Activated T-cell treated with anti-CD3 and anti-CD28 coated beads, Interleukin-2, amount 50 U/mL, for 4 hours (primary cell): ENCODE measurements around the gene NEURL4. TPM values are rescaled to one million over a fixed set of nuclear protein-coding genes. Genes with fewer than 3 reads are reported as not detected.
A peak's percentile ranks its signal among the peaks of the same experiment; 100 is the strongest.
"Not testable (repeated sequence)": the region's sequence is repeated elsewhere in the genome, so short reads cannot be mapped to it uniquely, and the experiment has no call there.

Source experiments
- ATAC-seq, 2 donors: fragments of 200-7000 bp; cut with Tn5 transposase; one replicate each; pipeline ENCODE4 v1.10.0; 2021
- DNase-seq: peaks from one replicate; pipeline ENCODE4 v3.0.0-alpha.2; 2020
- H3K27me3 Mint-ChIP-seq: one replicate; pipeline ENCODE4 v1.8.0; 2021; ENCODE audit warnings: low read depth, mixed read lengths
- H3K36me3 Mint-ChIP-seq: one replicate; pipeline ENCODE4 v1.8.0; 2022; ENCODE audit warnings: mixed read lengths; ENCODE audit not compliant: insufficient read depth
- H3K4me1 Mint-ChIP-seq: one replicate; pipeline ENCODE4 v1.8.0; 2021; ENCODE audit warnings: low read depth, mixed read lengths
- H3K4me3 Mint-ChIP-seq: one replicate; pipeline ENCODE4 v1.8.0; 2021; ENCODE audit warnings: mild to moderate bottlenecking, moderate library complexity, mixed read lengths
- H3K9me3 Mint-ChIP-seq: one replicate; pipeline ENCODE4 v1.8.0; 2021; ENCODE audit warnings: mixed read lengths
- total RNA-seq, 3 donors: library from RNA; stranded (reverse); gene quantifications; one replicate each; pipeline ENCODE4 v1.2.1, GENCODE V29; 2021

NEURL4 gene
- total RNA-seq, 3 donors from 2014 or later, result 73.1 to 88.0 (median 82.4) TPM

- H3K4me1 Mint-ChIP-seq, result peaks cover 54% of the 10 kb centered on the region
- not testable (repeated sequence) for H3K27me3 Mint-ChIP-seq, ATAC-seq, H3K9me3 Mint-ChIP-seq, H3K36me3 Mint-ChIP-seq, DNase-seq
- H3K4me3 Mint-ChIP-seq, result peak overlapping the region; percentile 89
These were observed 6.6 kb upstream of the NEURL4 start for GRCh38 chr17:7335765-7336164.

- no peaks in the 10 kb centered on the region for H3K27me3 Mint-ChIP-seq
- DNase-seq (no peak), ATAC-seq (no peak)
- H3K9me3 Mint-ChIP-seq, result no peaks in the 10 kb centered on the region
- H3K4me3 Mint-ChIP-seq, result peak overlapping the region; percentile 89
- H3K4me1 Mint-ChIP-seq, result peaks cover 55% of the 10 kb centered on the region
- peaks cover 5% of the 10 kb centered on the region for H3K36me3 Mint-ChIP-seq
These were observed 5.9 kb upstream of the NEURL4 start for GRCh38 chr17:7334938-7335538.

GRCh38 chr17:7332600-7333069 is 3.5 kb upstream of the NEURL4 start:
- H3K4me3 Mint-ChIP-seq, result peak overlapping the region; percentile 45
- H3K9me3 Mint-ChIP-seq, DNase-seq, H3K27me3 Mint-ChIP-seq, ATAC-seq, H3K36me3 Mint-ChIP-seq: not testable (repeated sequence)
- peaks cover 62% of the 10 kb centered on the region for H3K4me1 Mint-ChIP-seq

- Mint-ChIP-seq H3K4me3 (no peak overlapping the region), H3K4me1 (peaks cover 58% of the 10 kb centered on the region), H3K9me3 (no peaks in the 10 kb centered on the region), H3K27me3 (no peaks in the 10 kb centered on the region), H3K36me3 (no peaks in the 10 kb centered on the region)
- ATAC-seq (no peak), DNase-seq (no peak)
These were observed 3.0 kb upstream of the NEURL4 start for GRCh38 chr17:7332111-7332510.

GRCh38 chr17:7330638-7331015 is 1.5 kb upstream of the NEURL4 start:
- Mint-ChIP-seq H3K4me3 (peak overlapping the region; percentile 38), H3K9me3 (no peaks in the 10 kb centered on the region), H3K27me3 (no peaks in the 10 kb centered on the region), H3K36me3 (no peaks in the 10 kb centered on the region), H3K4me1 (peaks cover 49% of the 10 kb centered on the region)
- no peak for DNase-seq
- no peak for ATAC-seq

GRCh38 chr17:7329997-7330637 is 982 bp upstream of the NEURL4 start:
- Mint-ChIP-seq H3K27me3 (no peaks in the 10 kb centered on the region), H3K36me3 (no peaks in the 10 kb centered on the region), H3K4me3 (peak overlapping the region; percentile 98), H3K9me3 (no peaks in the 10 kb centered on the region), H3K4me1 (peaks cover 44% of the 10 kb centered on the region)
- peak; percentile 70 for DNase-seq
- ATAC-seq, result peak; percentile 76 to 77

GRCh38 chr17:7329374-7329996 is 350 bp upstream of the NEURL4 start:
- Mint-ChIP-seq H3K27me3 (no peaks in the 10 kb centered on the region), H3K4me3 (peak overlapping the region; percentile 98), H3K36me3 (peaks cover 3% of the 10 kb centered on the region), H3K9me3 (no peaks in the 10 kb centered on the region), H3K4me1 (peaks cover 38% of the 10 kb centered on the region)
- peak; percentile 93 for DNase-seq
- ATAC-seq, result peak; percentile 65 to 72

- H3K36me3 Mint-ChIP-seq, result peaks cover 13% of the 10 kb centered on the region
- peaks cover 38% of the 10 kb centered on the region for H3K4me1 Mint-ChIP-seq
- DNase-seq (no peak), ATAC-seq (no peak)
- H3K27me3 Mint-ChIP-seq, result no peaks in the 10 kb centered on the region
- no peaks in the 10 kb centered on the region for H3K9me3 Mint-ChIP-seq
- H3K4me3 Mint-ChIP-seq, result peak overlapping the region; percentile 98
These were observed 1.1 kb downstream of the NEURL4 start for GRCh38 chr17:7328009-7328408.

- ATAC-seq (no peak), DNase-seq (no peak)
- no peaks in the 10 kb centered on the region for H3K9me3 Mint-ChIP-seq
- no peaks in the 10 kb centered on the region for H3K27me3 Mint-ChIP-seq
- H3K4me1 Mint-ChIP-seq, result peaks cover 35% of the 10 kb centered on the region
- peak overlapping the region; percentile 98 for H3K4me3 Mint-ChIP-seq
- H3K36me3 Mint-ChIP-seq, result peaks cover 15% of the 10 kb centered on the region
These were observed 1.6 kb downstream of the NEURL4 start for GRCh38 chr17:7327501-7327900.

GRCh38 chr17:7327056-7327455 is 2.1 kb downstream of the NEURL4 start:
- ATAC-seq, result no peak
- Mint-ChIP-seq H3K4me1 (peaks cover 30% of the 10 kb centered on the region), H3K9me3 (no peaks in the 10 kb centered on the region), H3K36me3 (peaks cover 15% of the 10 kb centered on the region), H3K27me3 (no peaks in the 10 kb centered on the region), H3K4me3 (no peak overlapping the region)
- DNase-seq, result no peak

GRCh38 chr17:7326186-7326585 is 2.9 kb downstream of the NEURL4 start:
- peaks cover 18% of the 10 kb centered on the region for H3K36me3 Mint-ChIP-seq
- DNase-seq, result no peak
- H3K4me3 Mint-ChIP-seq, result no peak overlapping the region
- H3K27me3 Mint-ChIP-seq, result no peaks in the 10 kb centered on the region
- H3K4me1 Mint-ChIP-seq, result peaks cover 30% of the 10 kb centered on the region
- no peak for ATAC-seq
- no peaks in the 10 kb centered on the region for H3K9me3 Mint-ChIP-seq

GRCh38 chr17:7325031-7325528 is 4.1 kb downstream of the NEURL4 start:
- no peak for ATAC-seq
- DNase-seq, result no peak
- Mint-ChIP-seq H3K4me3 (no peak overlapping the region), H3K36me3 (peaks cover 21% of the 10 kb centered on the region), H3K27me3 (no peaks in the 10 kb centered on the region), H3K4me1 (peaks cover 24% of the 10 kb centered on the region), H3K9me3 (no peaks in the 10 kb centered on the region)

GRCh38 chr17:7324438-7324779 is 4.7 kb downstream of the NEURL4 start:
- no peaks in the 10 kb centered on the region for H3K9me3 Mint-ChIP-seq
- no peaks in the 10 kb centered on the region for H3K27me3 Mint-ChIP-seq

GRCh38 chr17:7323731-7324437 is 5.3 kb downstream of the NEURL4 start:
- DNase-seq (peak; percentile 67), ATAC-seq (peak; percentile 42 to 49)
- H3K9me3 Mint-ChIP-seq, result no peaks in the 10 kb centered on the region
- H3K4me3 Mint-ChIP-seq, result no peak overlapping the region
- peaks cover 18% of the 10 kb centered on the region for H3K4me1 Mint-ChIP-seq
- peaks cover 21% of the 10 kb centered on the region for H3K36me3 Mint-ChIP-seq
- H3K27me3 Mint-ChIP-seq, result no peaks in the 10 kb centered on the region

More at GRCh38 chr17:7324438-7324779, 4.7 kb downstream of the NEURL4 start:
- Mint-ChIP-seq H3K36me3 (peaks cover 21% of the 10 kb centered on the region), H3K4me1 (peaks cover 19% of the 10 kb centered on the region), H3K4me3 (no peak overlapping the region)
- DNase-seq (no peak), ATAC-seq (no peak)
